Hepatic stellate cell (primary cell): Measurements from ENCODE around the gene MAPK8IP3.
"Not testable (repeated sequence)": the region's sequence is repeated elsewhere in the genome, so short reads cannot be mapped to it uniquely, and the experiment has no call there.

ENCODE experiments used
- DNase-seq: peaks from one replicate; pipeline ENCODE4 v3.0.0; 2011; ENCODE audit warnings: low spot score

Gene MAPK8IP3

GRCh38 chr16:1786242-1787055 lies 80.5 kb downstream of the MAPK8IP3 start:
- DNase-seq, result no peak

GRCh38 chr16:1787056-1787321 lies 81.0 kb downstream of the MAPK8IP3 start:
- DNase-seq, result no peak

- DNase-seq, result no peak
Measured at GRCh38 chr16:1787322-1788094, 81.5 kb downstream of the MAPK8IP3 start.

GRCh38 chr16:1788095-1788707 lies 82.2 kb downstream of the MAPK8IP3 start:
- no peak for DNase-seq

GRCh38 chr16:1788708-1789100 lies 82.7 kb downstream of the MAPK8IP3 start:
- DNase-seq, result no peak

- DNase-seq, result no peak
Measured at GRCh38 chr16:1789643-1790045, 83.6 kb downstream of the MAPK8IP3 start.

- no peak for DNase-seq
Measured at GRCh38 chr16:1790261-1790610, 84.2 kb downstream of the MAPK8IP3 start.

GRCh38 chr16:1790611-1791255 lies 84.7 kb downstream of the MAPK8IP3 start:
- DNase-seq, result no peak

GRCh38 chr16:1791256-1791942 lies 85.4 kb downstream of the MAPK8IP3 start:
- no peak for DNase-seq

- no peak for DNase-seq
Measured at GRCh38 chr16:1791943-1792812, 86.2 kb downstream of the MAPK8IP3 start.

GRCh38 chr16:1792836-1793577 lies 87.0 kb downstream of the MAPK8IP3 start:
- DNase-seq, result no peak

GRCh38 chr16:1793578-1794220 lies 87.7 kb downstream of the MAPK8IP3 start, which contains the start of gene IGFALS:
Gene IGFALS, minus strand, starts transcription at chr16:1793705. Its CDS starts 53 bp downstream, at chr16:1793652.
- no peak for DNase-seq

- DNase-seq, result no peak
Measured at GRCh38 chr16:1794221-1794871, 88.4 kb downstream of the MAPK8IP3 start.

GRCh38 chr16:1794908-1795666 lies 89.1 kb downstream of the MAPK8IP3 start:
- no peak for DNase-seq

GRCh38 chr16:1799263-1799662 lies 93.3 kb downstream of the MAPK8IP3 start:
- not testable (repeated sequence) for DNase-seq

GRCh38 chr16:1800701-1801100 lies 94.7 kb downstream of the MAPK8IP3 start:
- DNase-seq, result no peak

GRCh38 chr16:1807626-1808025 lies 101.6 kb downstream of the MAPK8IP3 start:
- no peak for DNase-seq

- DNase-seq, result no peak
Measured at GRCh38 chr16:1808691-1809090, 102.7 kb downstream of the MAPK8IP3 start.
